ENCODE data around the gene EPHB4.

The EPHB4 gene

GRCh38 chr7:100827330-100828226 is at the start of gene EPHB4:
TSS of gene EPHB4 (minus strand) at chr7:100827523. CDS start at chr7:100827030, 493 bp downstream.
- peak within 1 kb of the TSS; percentile 66 for H3K4me3 ChIP-seq (ENCODE audit: low read depth, low read length)
- TF ChIP-seq CTCF (conservative IDR thresholded peaks at IDR 0.05; ENCODE audit: low read depth, low read length), result peak; percentile 55
- DNase-seq (ENCODE audit: low read depth), result peak; percentile 71

- H3K4me3 ChIP-seq (ENCODE audit: low read depth, low read length), result peak overlapping the region; percentile 94
- no peak for TF ChIP-seq CTCF (conservative IDR thresholded peaks at IDR 0.05; ENCODE audit: low read depth, low read length)
- DNase-seq (ENCODE audit: low read depth), result no peak
Observed at GRCh38 chr7:100875356-100875751, 48.0 kb upstream of the EPHB4 start.

GRCh38 chr7:100874577-100875355 is 47.4 kb upstream of the EPHB4 start, which contains the start of gene SRRT:
TSS of gene SRRT (plus strand) at chr7:100875103. CDS start at chr7:100875591, 488 bp downstream.
- peak; percentile 39 for TF ChIP-seq CTCF (conservative IDR thresholded peaks at IDR 0.05; ENCODE audit: low read depth, low read length)
- peak; percentile 99 for DNase-seq (ENCODE audit: low read depth)
- H3K4me3 ChIP-seq (ENCODE audit: low read depth, low read length), result peak within 1 kb of the TSS; percentile 94

GRCh38 chr7:100874300-100874576 is 46.9 kb upstream of the EPHB4 start:
- no peak for DNase-seq (ENCODE audit: low read depth)
- TF ChIP-seq CTCF (conservative IDR thresholded peaks at IDR 0.05; ENCODE audit: low read depth, low read length), result no peak
- peak overlapping the region; percentile 94 for H3K4me3 ChIP-seq (ENCODE audit: low read depth, low read length)

GRCh38 chr7:100873599-100874299 is 46.4 kb upstream of the EPHB4 start:
- no peak for DNase-seq (ENCODE audit: low read depth)
- H3K4me3 ChIP-seq (ENCODE audit: low read depth, low read length), result no peak overlapping the region
- no peak for TF ChIP-seq CTCF (conservative IDR thresholded peaks at IDR 0.05; ENCODE audit: low read depth, low read length)

- peak overlapping the region; percentile 96 for H3K4me3 ChIP-seq (ENCODE audit: low read depth, low read length)
- TF ChIP-seq CTCF (conservative IDR thresholded peaks at IDR 0.05; ENCODE audit: low read depth, low read length), result peak; percentile 3
- peak; percentile 24 for DNase-seq (ENCODE audit: low read depth)
Observed at GRCh38 chr7:100867776-100868485, 40.6 kb upstream of the EPHB4 start.

Measured in choroid plexus epithelial cell (primary cell).